Mucosa of rectum (tissue), 2 donors: ENCODE data around the gene ANKRD18B.
"Not testable (repeated sequence)": the region's sequence is repeated elsewhere in the genome, so short reads cannot be mapped to it uniquely, and the experiment has no call there.

Experiments used
- H3K27ac ChIP-seq, 2 donors: one replicate each; pipeline ENCODE4 v1.7.0; 2013; ENCODE audit warnings: inconsistent platforms in 2 of 2, low read depth in 2 of 2, low read length in 2 of 2
- H3K27me3 ChIP-seq, 2 donors: one replicate each; pipeline ENCODE4 v1.7.0; 2013; ENCODE audit warnings: low read length in 2 of 2; ENCODE audit not compliant: control insufficient read depth in 2 of 2, insufficient read depth in 2 of 2
- H3K36me3 ChIP-seq, 2 donors: one replicate each; pipeline ENCODE4 v1.7.0; 2013; ENCODE audit warnings: low read length in 2 of 2; ENCODE audit not compliant: control insufficient read depth in 2 of 2, insufficient read depth in 2 of 2
- H3K4me1 ChIP-seq, 2 donors: one replicate each; pipeline ENCODE4 v1.7.0; 2013; ENCODE audit warnings: low read length in 2 of 2, mild to moderate bottlenecking in 1 of 2; ENCODE audit not compliant: control insufficient read depth in 2 of 2, insufficient read depth in 2 of 2
- H3K4me3 ChIP-seq, 2 donors: one replicate each; pipeline ENCODE4 v1.7.0; 2013; ENCODE audit warnings: low read length in 2 of 2
- H3K9ac ChIP-seq, 2 donors: one replicate each; pipeline ENCODE4 v1.7.0; 2013; ENCODE audit warnings: low read length in 2 of 2, low read depth in 1 of 2, mild to moderate bottlenecking in 1 of 2
- H3K9me3 ChIP-seq, 2 donors: one replicate each; pipeline ENCODE4 v1.7.0; 2013; ENCODE audit warnings: low read length in 2 of 2; ENCODE audit not compliant: control insufficient read depth in 2 of 2
- donor health status: healthy.
- donor health status: Normal muscosa, but diverticular disease.

Gene ANKRD18B

DNA sequence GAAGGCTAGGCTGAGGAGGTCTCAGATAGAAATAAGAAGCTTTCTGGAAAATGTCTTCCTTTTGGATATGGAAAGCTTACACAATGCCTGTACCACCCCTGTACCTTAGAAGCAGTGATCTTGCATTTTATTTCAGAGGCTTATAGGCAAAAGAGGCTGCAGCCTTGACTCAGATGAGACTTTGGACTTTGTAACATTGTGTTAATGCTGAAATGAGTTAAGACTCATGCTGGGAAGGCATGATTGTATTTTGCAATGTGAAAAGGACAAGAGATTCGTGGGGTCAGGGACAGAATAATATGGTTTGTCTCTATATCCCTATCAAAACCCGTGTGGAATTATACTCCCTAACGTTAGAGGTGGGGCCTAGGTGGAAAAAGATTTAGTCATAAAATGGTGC is 53.7 kb downstream of the ANKRD18B start:
- not testable (repeated sequence) for H3K36me3 ChIP-seq, H3K27me3 ChIP-seq, H3K4me3 ChIP-seq, H3K27ac ChIP-seq, H3K9me3 ChIP-seq, H3K9ac ChIP-seq, H3K4me1 ChIP-seq

DNA sequence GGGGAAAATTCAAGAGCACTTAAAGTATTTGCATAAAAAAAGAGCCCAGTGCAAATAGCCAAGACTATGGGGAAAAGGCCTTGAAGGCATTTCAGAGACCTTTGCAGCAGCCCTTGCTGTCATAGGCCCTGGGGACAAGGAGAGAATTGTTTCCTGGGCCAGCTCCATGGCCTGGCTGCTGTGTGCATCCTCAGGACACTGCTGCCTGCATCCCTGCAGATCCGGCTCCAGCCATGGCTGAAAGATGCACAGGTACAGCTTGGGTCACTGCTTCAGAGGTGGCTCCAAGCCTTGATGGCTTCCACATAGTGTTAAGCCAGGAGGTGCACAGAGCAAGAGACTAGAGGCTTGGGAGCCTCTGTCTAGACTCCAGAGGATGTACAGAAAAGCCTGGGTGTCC is 55.9 kb downstream of the ANKRD18B start:
- H3K27ac ChIP-seq, H3K36me3 ChIP-seq, H3K9me3 ChIP-seq, H3K9ac ChIP-seq, H3K27me3 ChIP-seq, H3K4me3 ChIP-seq, H3K4me1 ChIP-seq: not testable (repeated sequence)

DNA sequence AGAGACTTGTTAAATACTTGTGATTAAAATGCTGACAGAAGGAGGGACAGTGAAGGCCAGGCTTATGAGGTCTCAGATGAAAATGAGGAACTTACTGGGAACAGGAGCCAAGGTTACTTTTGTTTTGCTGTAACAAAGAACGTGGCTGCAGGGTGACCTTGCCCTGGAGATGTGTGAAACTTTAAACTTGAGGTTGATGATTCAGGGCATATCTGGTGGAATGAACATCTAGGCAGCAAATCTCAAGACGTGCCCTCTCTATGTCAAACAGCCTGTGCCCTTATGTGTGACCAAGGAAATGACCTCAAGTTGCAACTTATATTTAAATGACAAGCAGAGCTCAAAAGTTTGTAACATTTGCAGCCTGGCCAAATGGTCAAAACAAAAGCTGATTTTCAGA is 58.6 kb downstream of the ANKRD18B start:
- not testable (repeated sequence) for H3K27me3 ChIP-seq

DNA sequence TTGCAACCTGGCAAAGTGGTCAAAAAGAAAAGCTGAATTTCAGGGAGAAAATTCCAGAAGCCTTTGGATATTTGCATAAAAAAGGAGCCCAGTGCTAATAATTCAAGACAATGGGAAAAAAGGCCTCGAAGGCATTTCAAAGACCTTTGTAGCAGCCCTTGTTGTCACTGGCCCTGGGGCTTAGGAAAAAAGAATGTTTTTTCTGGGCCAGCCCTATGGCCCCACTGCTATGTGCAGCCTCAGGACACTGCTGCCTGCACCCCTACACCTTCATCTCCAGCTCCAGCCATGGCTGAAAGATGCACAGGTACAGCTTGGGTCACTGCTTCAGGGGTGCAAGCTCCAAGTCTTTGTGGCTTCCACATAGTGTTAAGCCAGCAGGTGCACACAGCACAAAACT is 62.1 kb downstream of the ANKRD18B start:
- not testable (repeated sequence) for H3K27me3 ChIP-seq, H3K4me3 ChIP-seq, H3K4me1 ChIP-seq, H3K36me3 ChIP-seq, H3K27ac ChIP-seq, H3K9me3 ChIP-seq, H3K9ac ChIP-seq

More for the DNA sequence above, 58.6 kb downstream of the ANKRD18B start:
- not testable (repeated sequence) for H3K27ac ChIP-seq, H3K9me3 ChIP-seq, H3K4me3 ChIP-seq, H3K36me3 ChIP-seq, H3K9ac ChIP-seq, H3K4me1 ChIP-seq

DNA sequence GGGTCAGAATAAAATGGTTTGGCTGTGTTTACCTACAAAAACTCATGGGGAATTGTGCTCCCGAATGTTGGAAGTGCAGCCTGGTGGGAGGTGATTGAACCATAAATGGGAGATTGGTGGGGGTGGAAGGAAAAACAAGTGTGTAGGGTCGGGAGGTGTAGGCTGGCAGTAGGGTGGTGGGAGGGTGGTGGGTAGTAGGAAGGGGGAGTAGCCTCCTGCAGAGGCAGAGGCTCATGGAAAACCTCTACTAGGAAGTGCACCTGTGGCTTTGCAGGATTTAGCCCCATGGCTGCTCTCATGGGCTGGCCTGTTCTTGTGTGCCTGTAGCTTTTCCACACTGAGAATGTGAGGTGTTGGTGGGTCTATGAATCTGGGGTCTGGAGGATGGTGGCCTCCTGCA is 63.7 kb downstream of the ANKRD18B start:
- not testable (repeated sequence) for H3K9me3 ChIP-seq, H3K4me1 ChIP-seq, H3K27ac ChIP-seq, H3K36me3 ChIP-seq, H3K9ac ChIP-seq, H3K27me3 ChIP-seq, H3K4me3 ChIP-seq

DNA sequence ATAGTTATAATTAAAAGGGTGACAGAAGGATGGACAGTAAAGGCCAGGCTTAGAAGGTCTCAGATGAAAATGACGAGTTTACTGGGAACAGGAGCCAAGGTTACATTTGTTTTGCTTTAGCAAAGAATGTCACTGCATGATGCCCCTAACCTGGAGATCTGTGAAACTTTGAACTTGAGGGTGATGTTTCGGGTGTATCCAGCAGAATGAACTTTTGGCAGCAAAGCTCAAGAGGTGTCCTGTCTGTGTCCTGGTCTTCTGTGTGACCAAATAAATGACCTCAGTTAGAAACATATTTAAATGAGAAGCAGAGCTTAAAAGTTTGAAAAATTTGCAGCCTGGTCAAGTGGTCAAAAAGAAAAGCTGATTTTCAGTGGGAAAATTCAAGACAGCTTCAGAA is 64.8 kb downstream of the ANKRD18B start:
- H3K27ac ChIP-seq, H3K4me3 ChIP-seq, H3K4me1 ChIP-seq: not testable (repeated sequence)

DNA sequence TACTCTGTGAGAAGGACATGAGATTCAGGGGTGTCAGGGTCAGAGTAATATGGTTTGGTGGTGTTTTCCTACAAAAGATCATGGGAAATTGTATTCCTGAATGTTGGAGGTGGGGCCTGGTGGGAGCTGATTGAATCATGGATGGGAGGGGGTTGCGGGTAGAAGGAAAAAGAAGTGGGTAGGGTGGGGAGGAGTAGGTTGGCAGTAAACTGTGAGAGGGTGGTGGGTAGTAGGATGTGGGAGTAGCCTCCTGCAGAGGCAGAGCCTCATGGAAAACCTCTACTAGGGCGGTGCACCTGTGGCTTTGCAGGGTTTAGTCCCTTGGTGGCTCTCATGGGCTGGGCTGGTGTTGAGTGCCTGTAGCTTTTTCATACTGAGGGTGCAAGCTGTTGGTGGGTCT is 66.8 kb downstream of the ANKRD18B start:
- not testable (repeated sequence) for H3K4me1 ChIP-seq, H3K9ac ChIP-seq

More for the DNA sequence above, 64.8 kb downstream of the ANKRD18B start:
- H3K9ac ChIP-seq, H3K9me3 ChIP-seq, H3K36me3 ChIP-seq, H3K27me3 ChIP-seq: not testable (repeated sequence)

DNA sequence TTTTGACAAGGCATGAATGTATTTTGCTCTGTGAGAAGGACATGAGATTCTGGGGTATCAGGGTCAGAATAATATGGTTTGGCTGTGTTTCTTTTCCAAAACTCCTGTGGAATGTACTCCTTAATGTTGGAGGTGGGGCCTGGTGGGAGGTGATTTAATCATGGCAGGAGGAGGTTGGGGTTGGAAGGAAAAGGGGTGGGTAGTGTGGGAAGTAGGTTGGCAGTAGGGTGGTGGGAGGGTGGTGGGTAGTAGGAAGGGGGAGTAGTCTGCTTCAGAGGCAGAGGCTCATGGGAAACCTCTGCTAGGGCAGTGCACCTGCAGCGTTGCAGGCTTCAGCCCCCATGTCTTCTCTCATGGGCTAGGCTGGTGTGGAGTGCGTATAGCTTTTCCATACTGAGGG is 72.9 kb downstream of the ANKRD18B start:
- not testable (repeated sequence) for H3K27me3 ChIP-seq, H3K9ac ChIP-seq, H3K27ac ChIP-seq, H3K4me1 ChIP-seq, H3K36me3 ChIP-seq, H3K9me3 ChIP-seq, H3K4me3 ChIP-seq

More for the DNA sequence above, 66.8 kb downstream of the ANKRD18B start:
- H3K9me3 ChIP-seq, H3K27ac ChIP-seq, H3K36me3 ChIP-seq, H3K4me3 ChIP-seq, H3K27me3 ChIP-seq: not testable (repeated sequence)

DNA sequence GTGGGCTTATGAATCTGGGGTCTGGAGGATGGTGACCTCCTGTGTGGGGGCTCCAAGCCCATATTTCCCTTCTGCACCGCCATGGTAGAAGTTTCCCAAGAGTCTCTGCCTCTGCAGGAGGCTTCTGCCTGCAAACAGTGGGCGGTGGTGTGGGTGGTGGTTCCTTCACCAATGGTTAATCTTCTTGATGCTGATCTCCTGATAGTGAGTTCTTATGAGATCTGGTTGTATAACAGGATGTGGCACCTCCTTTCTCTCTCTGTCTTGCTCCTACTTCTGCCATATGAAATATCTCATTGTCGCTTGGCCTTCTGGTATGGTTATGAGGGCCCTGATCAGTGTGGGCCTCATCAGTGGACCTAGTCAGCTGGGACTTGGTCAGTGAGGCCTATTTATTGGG is 73.3 kb downstream of the ANKRD18B start:
- H3K4me3 ChIP-seq, H3K9me3 ChIP-seq: not testable (repeated sequence)

DNA sequence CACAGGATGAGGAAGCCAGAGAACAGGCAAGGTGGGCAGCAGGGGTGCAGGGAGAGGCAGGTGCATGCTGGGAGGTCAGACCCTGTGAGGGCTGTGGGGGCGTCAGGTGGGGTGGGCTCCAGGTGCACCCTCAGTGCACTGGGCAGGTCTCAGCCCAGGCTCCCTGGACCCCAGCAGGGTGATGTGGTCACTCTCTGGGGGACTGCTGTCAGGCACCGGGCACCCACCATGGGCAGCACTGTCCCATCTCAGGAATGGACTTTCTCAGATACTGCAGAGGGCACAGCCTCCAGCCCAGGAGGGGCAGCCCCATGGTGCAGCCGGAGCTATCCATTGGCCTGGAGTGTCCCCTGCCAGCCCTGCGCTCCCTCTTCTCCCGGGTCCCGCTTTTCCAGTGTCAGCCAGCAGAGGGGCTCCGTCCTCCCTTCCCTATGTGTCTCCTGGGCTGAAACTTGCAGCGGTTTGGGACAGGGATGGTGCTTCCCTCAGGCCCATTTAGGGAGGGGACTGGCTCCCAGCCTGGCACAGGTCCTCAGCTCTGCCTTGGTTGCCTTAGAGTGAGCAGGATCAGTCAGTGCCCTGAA is 74.8 kb downstream of the ANKRD18B start:
- H3K27me3 ChIP-seq, H3K4me3 ChIP-seq, H3K9me3 ChIP-seq, H3K36me3 ChIP-seq, H3K4me1 ChIP-seq, H3K27ac ChIP-seq, H3K9ac ChIP-seq: not testable (repeated sequence)

More for the DNA sequence above, 73.3 kb downstream of the ANKRD18B start:
- not testable (repeated sequence) for H3K36me3 ChIP-seq, H3K27ac ChIP-seq, H3K4me1 ChIP-seq, H3K27me3 ChIP-seq, H3K9ac ChIP-seq

DNA sequence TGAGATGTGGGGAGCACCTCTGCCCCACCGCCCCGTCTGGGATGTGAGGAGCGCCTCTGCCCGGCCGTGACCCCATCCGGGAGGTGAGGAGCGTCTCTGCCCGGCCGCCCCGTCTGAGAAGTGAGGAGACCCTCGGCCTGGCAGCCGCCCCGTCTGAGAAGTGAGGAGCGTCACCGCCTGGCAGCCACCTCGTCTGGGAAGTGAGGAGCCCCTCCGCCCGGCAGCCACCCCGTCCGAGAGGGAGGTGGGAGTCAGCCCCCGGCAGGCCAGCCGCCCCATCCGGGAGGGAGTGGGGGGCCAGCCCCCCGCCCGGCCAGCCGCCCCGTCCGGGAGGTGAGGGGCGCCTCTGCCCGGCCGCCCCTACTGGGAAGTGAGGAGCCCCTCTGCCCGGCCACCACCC is 76.9 kb downstream of the ANKRD18B start:
- H3K4me3 ChIP-seq, H3K27ac ChIP-seq, H3K9me3 ChIP-seq, H3K4me1 ChIP-seq, H3K9ac ChIP-seq, H3K27me3 ChIP-seq, H3K36me3 ChIP-seq: not testable (repeated sequence)
